Vagina (tissue), 2 donors: ENCODE measurements around the gene BTRC. TPM values are rescaled to one million over a fixed set of nuclear protein-coding genes. Genes with fewer than 3 reads are reported as not detected.

Experiments
- DNase-seq, 2 donors: peaks; one replicate each; pipeline ENCODE4 v3.0.0-alpha.2; 2017; ENCODE audit errors: extremely low spot score in 2 of 2
- H3K27ac ChIP-seq: fragments of 200-600 bp; sonication (generic); one replicate; pipeline ENCODE4 v1.5.1; 2019
- H3K27me3 ChIP-seq: fragments of 200-600 bp; sonication (generic); one replicate; pipeline ENCODE4 v1.5.1; 2019
- H3K36me3 ChIP-seq, 2 donors: fragments of 200-600 bp; sonication (generic); one replicate each; pipeline ENCODE4 v1.5.1; 2017 to 2019
- H3K4me1 ChIP-seq: fragments of 200-600 bp; sonication (generic); one replicate; pipeline ENCODE4 v1.5.1; 2019
- H3K4me3 ChIP-seq, 2 donors: fragments of 200-600 bp; sonication (generic); 1 replicate in 1 of 2; 2 replicates in 1 of 2; pipeline ENCODE4 v1.5.1; 2016 to 2019
- H3K9me3 ChIP-seq: fragments of 200-600 bp; sonication (generic); one replicate; pipeline ENCODE4 v1.5.1; 2019
- CTCF ChIP-seq, 3 experiments: fragments of 450-650 bp in 2 of 3; fragments of 200-600 bp in 1 of 3; sonication (generic) in 1 of 3; IDR thresholded peaks; one replicate each; pipeline ENCODE4 v1.5.1; 2017 to 2019; ENCODE audit warnings: antibody characterized with exemption in 3 of 3, mild to moderate bottlenecking in 2 of 3, moderate library complexity in 2 of 3
- POLR2A ChIP-seq, 2 donors: fragments of 450-650 bp; IDR thresholded peaks; one replicate each; pipeline ENCODE4 v1.6.1; 2017; ENCODE audit warnings: antibody characterized with exemption in 2 of 2, mild to moderate bottlenecking in 2 of 2, moderate library complexity in 2 of 2
- POLR2AphosphoS5 ChIP-seq, 2 donors: sonication (generic); formaldehyde crosslinking; IDR thresholded peaks; one replicate each; pipeline ENCODE4 v1.9.0; 2017; ENCODE audit warnings: antibody characterized with exemption in 2 of 2, mild to moderate bottlenecking in 2 of 2, low read depth in 1 of 2; ENCODE audit not compliant: insufficient read depth in 1 of 2
- intact Hi-C: fragments of 100-400 bp; cut with DNase I; formaldehyde crosslinking; loops from one replicate; pipeline ENCODE4 v1.15.1; 2023
- total RNA-seq: library from RNA; depleted of rRNA; stranded (reverse); fragments of >200 nt; gene quantifications from one replicate; pipeline ENCODE4 v1.2.3, GENCODE V29; 2016

The BTRC gene
- total RNA-seq, 1 donor from 2014 or later: 12.5 TPM

GRCh38 chr10:101550965-101551364, 197.0 kb downstream of the BTRC start:
- no peak overlapping the region for H3K27ac ChIP-seq
- intact Hi-C loops: no loop called here
- H3K9me3 ChIP-seq: no peaks in the 10 kb centered on the region
- peaks cover 0 to 28% of the 10 kb centered on the region in 2 donors for H3K36me3 ChIP-seq
- DNase-seq: no peak
- TF ChIP-seq POLR2A (IDR thresholded peaks at IDR 0.05): no peak
- TF ChIP-seq POLR2AphosphoS5 (IDR thresholded peaks at IDR 0.05; ENCODE audit: insufficient read depth in 1 of 2, low read depth in 1 of 2): no peak
- TF ChIP-seq CTCF (IDR thresholded peaks at IDR 0.05): no peak
- H3K4me1 ChIP-seq: peaks cover 10% of the 10 kb centered on the region
- no peak overlapping the region for H3K4me3 ChIP-seq
- no peaks in the 10 kb centered on the region for H3K27me3 ChIP-seq

DNA sequence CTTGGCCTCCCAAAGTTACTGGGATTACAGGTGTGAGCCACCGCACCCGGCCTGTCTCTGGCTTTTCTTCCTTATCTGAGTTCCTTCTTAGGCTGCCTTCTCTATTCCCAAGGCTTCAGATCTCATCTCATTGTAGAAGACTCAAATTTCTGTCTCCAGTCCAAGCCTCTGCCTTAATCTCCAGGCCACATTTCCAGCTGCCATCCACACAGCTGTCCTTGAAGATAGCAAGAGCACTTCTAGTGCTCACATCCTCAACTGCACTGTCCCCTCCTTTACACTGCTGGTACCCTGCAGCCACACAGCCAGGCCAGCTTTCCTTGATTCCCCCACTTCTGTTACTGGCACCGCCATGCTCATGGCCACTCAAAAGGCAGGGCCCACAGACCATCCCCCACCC, 198.5 kb downstream of the BTRC start:
- Histone ChIP-seq H3K27me3 (no peaks in the 10 kb centered on the region), H3K4me3 (no peak overlapping the region), H3K9me3 (no peaks in the 10 kb centered on the region), H3K27ac (no peak overlapping the region), H3K4me1 (peaks cover 10% of the 10 kb centered on the region), H3K36me3 (peaks cover 0 to 28% of the 10 kb centered on the region in 2 donors)
- intact Hi-C loops: no loop called here
- TF ChIP-seq POLR2A (IDR thresholded peaks at IDR 0.05): no peak
- no peak for TF ChIP-seq POLR2AphosphoS5 (IDR thresholded peaks at IDR 0.05; ENCODE audit: insufficient read depth in 1 of 2, low read depth in 1 of 2)
- DNase-seq: no peak

DNA sequence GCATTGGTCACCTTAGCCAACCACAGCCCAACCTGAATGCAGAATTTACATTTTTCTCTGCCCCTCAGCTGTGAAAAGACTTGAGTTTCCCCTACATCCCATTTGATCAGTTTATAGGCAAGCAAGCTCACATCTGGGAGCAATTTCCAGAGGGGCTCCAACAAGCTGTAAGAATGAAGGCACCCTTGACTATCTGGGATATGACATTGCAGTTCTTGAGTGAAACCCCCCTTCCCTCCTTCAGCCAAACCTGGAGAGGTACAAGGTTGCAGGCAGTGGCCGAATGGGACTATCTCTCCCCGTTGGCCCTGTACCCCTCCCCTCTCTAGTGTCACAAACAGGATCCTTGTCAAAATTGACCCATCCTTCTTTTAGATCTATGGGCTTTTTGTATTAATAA, 203.6 kb downstream of the BTRC start:
- peaks cover 0 to 22% of the 10 kb centered on the region in 2 donors for H3K36me3 ChIP-seq
- no peak overlapping the region for H3K27ac ChIP-seq
- DNase-seq: peak in 1 of 2 donors; percentile 29
- H3K27me3 ChIP-seq: no peaks in the 10 kb centered on the region
- no peak overlapping the region for H3K4me3 ChIP-seq
- intact Hi-C loops: no loop called here
- TF ChIP-seq CTCF (IDR thresholded peaks at IDR 0.05) (no peak), POLR2AphosphoS5 (IDR thresholded peaks at IDR 0.05; ENCODE audit: insufficient read depth in 1 of 2, low read depth in 1 of 2) (no peak), POLR2A (IDR thresholded peaks at IDR 0.05) (no peak)
- no peaks in the 10 kb centered on the region for H3K4me1 ChIP-seq
- no peaks in the 10 kb centered on the region for H3K9me3 ChIP-seq

DNA sequence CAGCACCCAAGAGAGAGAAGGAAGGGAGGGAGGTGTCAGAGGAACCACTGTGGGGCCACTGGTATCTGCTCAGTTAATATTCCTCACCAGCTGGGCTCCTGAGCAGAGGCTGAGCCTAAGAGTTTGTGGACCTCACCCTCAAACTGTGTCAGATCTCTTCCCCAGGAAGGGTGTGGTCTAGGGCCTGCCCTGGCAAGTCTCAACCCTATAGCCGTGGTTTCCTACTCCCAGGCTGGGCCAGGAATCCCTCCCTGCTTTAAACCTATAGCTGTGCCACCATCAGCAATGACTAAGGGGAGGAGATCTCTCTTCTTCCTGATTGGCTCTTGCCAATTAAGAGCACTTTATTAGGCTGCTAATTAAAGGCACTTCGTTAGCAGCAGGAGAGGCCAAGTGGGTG, 204.2 kb downstream of the BTRC start:
- peak in 1 of 2 donors; percentile 74 for DNase-seq
- Histone ChIP-seq H3K4me3 (no peak overlapping the region), H3K4me1 (no peaks in the 10 kb centered on the region), H3K27me3 (no peaks in the 10 kb centered on the region), H3K9me3 (no peaks in the 10 kb centered on the region), H3K27ac (no peak overlapping the region), H3K36me3 (peaks cover 0 to 16% of the 10 kb centered on the region in 2 donors)
- intact Hi-C loops: no loop called here
- no peak for TF ChIP-seq POLR2A (IDR thresholded peaks at IDR 0.05)

GRCh38 chr10:101558671-101559595, 205.0 kb downstream of the BTRC start:
- Histone ChIP-seq H3K27ac (no peak overlapping the region), H3K36me3 (peaks cover 0 to 9% of the 10 kb centered on the region in 2 donors), H3K4me1 (no peaks in the 10 kb centered on the region), H3K4me3 (no peak overlapping the region), H3K27me3 (no peaks in the 10 kb centered on the region), H3K9me3 (no peaks in the 10 kb centered on the region)
- DNase-seq: peak in 1 of 2 donors; percentile 69
- intact Hi-C loops: no loop called here
- no peak for TF ChIP-seq CTCF (IDR thresholded peaks at IDR 0.05)
- no peak for TF ChIP-seq POLR2A (IDR thresholded peaks at IDR 0.05)
- TF ChIP-seq POLR2AphosphoS5 (IDR thresholded peaks at IDR 0.05; ENCODE audit: insufficient read depth in 1 of 2, low read depth in 1 of 2): no peak
